HEK293T (cell line): Measurements from ENCODE around the gene MAN1B1.
A peak's percentile ranks its signal among the peaks of the same experiment; 100 is the strongest.

ENCODE experiments used
- CTCF ChIA-PET: fragments of 350-600 bp; formaldehyde crosslinking; extraction: SDS; loops from one replicate; lab custom pipeline; 2021; ENCODE audit warnings: antibody characterized with exemption, inconsistent platforms; lab: Yijun Ruan, JAX
- POLR2A ChIA-PET: fragments of 350-600 bp; formaldehyde crosslinking; extraction: SDS; loops from one replicate; lab custom pipeline; 2020; ENCODE audit warnings: antibody characterized with exemption, inconsistent platforms; lab: Yijun Ruan, JAX
- DNase-seq: peaks from one replicate; pipeline ENCODE4 v3.0.0; 2012; ENCODE audit warnings: mixed read lengths; ENCODE audit errors: extremely low spot score
- ARNT ChIP-seq: fragments of 450-650 bp; IDR thresholded peaks from 2 replicates; pipeline ENCODE4 v1.6.1; 2017; ENCODE audit warnings: mild to moderate bottlenecking
- BHLHE40 ChIP-seq: fragments of 450-650 bp; IDR thresholded peaks from 2 replicates; pipeline ENCODE4 v1.6.1; 2016; ENCODE audit warnings: mild to moderate bottlenecking, moderate library complexity, borderline replicate concordance
- CTBP1 ChIP-seq: fragments of 450-650 bp; IDR thresholded peaks from 2 replicates; pipeline ENCODE4 v1.6.1; 2016; ENCODE audit warnings: borderline replicate concordance
- ELF4 ChIP-seq: fragments of 450-650 bp; IDR thresholded peaks from 2 replicates; pipeline ENCODE4 v1.6.1; 2017; ENCODE audit warnings: antibody characterized with exemption
- FOXA1 ChIP-seq: fragments of 450-650 bp; IDR thresholded peaks from 2 replicates; pipeline ENCODE4 v1.6.1; 2016; ENCODE audit warnings: mild to moderate bottlenecking
- FOXK2 ChIP-seq: fragments of 450-650 bp; IDR thresholded peaks from 2 replicates; pipeline ENCODE4 v1.6.1; 2016; ENCODE audit warnings: mild to moderate bottlenecking
- FOXM1 ChIP-seq: fragments of 450-650 bp; IDR thresholded peaks from 2 replicates; pipeline ENCODE4 v1.6.1; 2017; ENCODE audit warnings: mild to moderate bottlenecking, borderline replicate concordance
- HDGF ChIP-seq: fragments of 450-650 bp; IDR thresholded peaks from 2 replicates; pipeline ENCODE4 v1.6.1; 2017; ENCODE audit warnings: antibody characterized with exemption, borderline replicate concordance
- L3MBTL2 ChIP-seq: fragments of 450-650 bp; conservative IDR thresholded peaks from 2 replicates; pipeline ENCODE4 v1.6.1; 2016; ENCODE audit warnings: mild to moderate bottlenecking
- LEF1 ChIP-seq: fragments of 450-650 bp; IDR thresholded peaks from 2 replicates; pipeline ENCODE4 v1.6.1; 2017; ENCODE audit warnings: mild to moderate bottlenecking, borderline replicate concordance
- NFRKB ChIP-seq: fragments of 450-650 bp; IDR thresholded peaks from 2 replicates; pipeline ENCODE4 v1.6.1; 2016; ENCODE audit warnings: mild to moderate bottlenecking, moderate library complexity
- PKNOX1 ChIP-seq: fragments of 450-650 bp; IDR thresholded peaks from 2 replicates; pipeline ENCODE4 v1.6.1; 2016
- SP1 ChIP-seq: fragments of 450-650 bp; IDR thresholded peaks from 2 replicates; pipeline ENCODE4 v1.6.1; 2017
- SUZ12 ChIP-seq: fragments of 450-650 bp; IDR thresholded peaks from 2 replicates; pipeline ENCODE4 v1.6.1; 2016; ENCODE audit warnings: mild to moderate bottlenecking
- TARDBP ChIP-seq: fragments of 450-650 bp; IDR thresholded peaks from 2 replicates; pipeline ENCODE4 v1.6.1; 2016
- ZNF384 ChIP-seq: fragments of 450-650 bp; IDR thresholded peaks from 2 replicates; pipeline ENCODE4 v1.6.1; 2016

MAN1B1 gene

GRCh38 chr9:137149363-137149762, 62.6 kb downstream of the MAN1B1 start:
- ChIA-PET POLR2A (interaction anchor here (0.6 to 3.4 kb wide), 8 partner anchors 19 to 91 kb away, joined by 3 to 57 read pairs (median 10); partner anchors contain the start of genes ANAPC2, MAN1B1, SSNA1 and TUBB4B), CTCF (interaction anchor here (0.6 to 1.3 kb wide), 3 partner anchors 19 to 87 kb away, joined by 3 to 4 read pairs (median 3); no protein-coding TSS in a partner anchor)
- TF ChIP-seq TARDBP (no peak), CTBP1 (no peak), SP1 (no peak), ARNT (no peak), FOXA1 (no peak), SUZ12 (no peak), BHLHE40 (no peak), FOXK2 (no peak), L3MBTL2 (no peak), PKNOX1 (no peak), LEF1 (no peak), HDGF (no peak), ZNF384 (no peak), ELF4 (no peak), NFRKB (no peak), FOXM1 (no peak)
- no peak for DNase-seq

- TF ChIP-seq PKNOX1 (no peak), SP1 (peak; percentile 92)
- ChIA-PET CTCF (interaction anchor here (0.6 to 1.4 kb wide), 8 partner anchors 12 to 171 kb away, joined by 3 to 7 read pairs (median 4); partner anchors contain the start of gene SAPCD2), POLR2A (interaction anchor here (0.6 to 3.4 kb wide), 13 partner anchors 12 to 91 kb away, joined by 3 to 57 read pairs (median 5); partner anchors contain the start of genes ANAPC2, LRRC26, MAN1B1 and SSNA1)
- peak; percentile 88 for DNase-seq
These were observed 63.3 kb downstream of the MAN1B1 start for GRCh38 chr9:137149942-137150616.

GRCh38 chr9:137150617-137151457, 64.1 kb downstream of the MAN1B1 start:
- TF ChIP-seq CTBP1, result no peak
- peak; percentile 65 for TF ChIP-seq SP1
- ChIA-PET POLR2A (interaction anchor here (0.7 to 3.4 kb wide), 11 partner anchors 13 to 90 kb away, joined by 3 to 57 read pairs (median 8); partner anchors contain the start of genes ANAPC2, LRRC26, MAN1B1 and SSNA1), CTCF (interaction anchor here (0.6 to 1.4 kb wide), 5 partner anchors 13 to 170 kb away, joined by 3 to 7 read pairs (median 3); partner anchors contain the start of gene SAPCD2)
- peak; percentile 83 for DNase-seq

GRCh38 chr9:137152844-137153405, 66.1 kb downstream of the MAN1B1 start:
- TF ChIP-seq FOXK2 (no peak), TARDBP (peak; percentile 42; the same call in 1 of the 2 replicates), ARNT (no peak)
- CTCF ChIA-PET, result no interaction called here
- no peak for DNase-seq
- POLR2A ChIA-PET, result no interaction called here

GRCh38 chr9:137156567-137157375, 70.0 kb downstream of the MAN1B1 start:
- ChIA-PET POLR2A (interaction anchor here (0.9 to 2.7 kb wide), 4 partner anchors 12 to 309 kb away, joined by 3 to 21 read pairs (median 4); partner anchors contain the start of gene TPRN), CTCF (interaction anchor here (0.9 to 1.9 kb wide), 2 partner anchors 11 to 20 kb away, joined by 3 to 5 read pairs; no protein-coding TSS in a partner anchor)
- peak; percentile 82 for DNase-seq
- TF ChIP-seq CTBP1, result no peak
- no peak for TF ChIP-seq FOXK2
- no peak for TF ChIP-seq SUZ12
- no peak for TF ChIP-seq BHLHE40
- no peak for TF ChIP-seq SP1
- TF ChIP-seq LEF1, result no peak
- no peak for TF ChIP-seq ARNT
- TF ChIP-seq L3MBTL2, result no peak
- TF ChIP-seq ELF4, result no peak
